RCC 7860 (cell line): ENCODE results near the gene SGSH.

ENCODE experiments used
- DNase-seq: peaks from one replicate; pipeline ENCODE4 v3.0.0-alpha.2; 2015; ENCODE audit warnings: low spot score
- FAIRE-seq: peaks from 2 replicates; lab custom pipeline; 2012; peaks lifted over from hg19 to GRCh38; lab: Jason Lieb, UNC

Gene SGSH

DNA sequence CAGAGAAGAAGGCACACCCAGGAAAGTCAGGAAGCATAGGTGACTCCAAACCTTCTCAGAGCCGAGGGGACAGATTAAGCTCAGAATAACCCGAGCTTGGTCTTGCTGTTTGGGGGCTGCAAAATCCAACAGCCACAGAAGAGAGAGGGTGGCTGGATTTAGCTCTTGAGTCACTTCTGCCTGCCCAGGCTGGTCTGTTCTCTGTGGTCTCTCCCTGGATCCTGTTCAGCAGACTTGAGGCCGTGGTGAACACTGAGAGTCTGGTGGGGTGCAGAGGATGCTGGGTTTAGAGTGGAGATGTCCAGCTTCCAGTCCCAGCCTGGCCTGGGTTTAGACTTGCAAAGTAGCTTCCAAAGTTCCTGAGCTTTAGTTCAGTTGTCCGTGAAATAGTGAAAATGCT is 8.9 kb upstream of the SGSH start:
- DNase-seq (no peak), FAIRE-seq (no peak)

DNA sequence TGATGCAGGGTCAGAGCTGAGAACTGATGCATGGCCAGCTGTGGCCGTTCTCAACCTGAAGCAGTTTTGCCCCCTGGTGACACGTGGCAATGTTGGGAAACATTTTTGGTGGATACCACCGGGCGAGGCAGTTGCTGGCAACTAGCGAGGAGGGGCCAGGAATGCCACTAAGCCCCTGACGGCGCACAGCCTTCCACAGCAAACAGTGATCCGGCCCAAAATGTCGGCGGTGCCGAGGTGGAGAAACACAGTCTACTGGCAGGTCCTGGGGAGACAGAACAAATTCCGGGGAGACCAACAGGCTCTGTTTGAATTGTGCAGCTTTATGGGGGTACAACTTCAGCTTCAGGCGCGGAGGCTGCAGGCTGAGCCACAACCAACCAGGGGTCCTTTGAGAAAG is 8.3 kb upstream of the SGSH start:
- DNase-seq (no peak), FAIRE-seq (no peak)

DNA sequence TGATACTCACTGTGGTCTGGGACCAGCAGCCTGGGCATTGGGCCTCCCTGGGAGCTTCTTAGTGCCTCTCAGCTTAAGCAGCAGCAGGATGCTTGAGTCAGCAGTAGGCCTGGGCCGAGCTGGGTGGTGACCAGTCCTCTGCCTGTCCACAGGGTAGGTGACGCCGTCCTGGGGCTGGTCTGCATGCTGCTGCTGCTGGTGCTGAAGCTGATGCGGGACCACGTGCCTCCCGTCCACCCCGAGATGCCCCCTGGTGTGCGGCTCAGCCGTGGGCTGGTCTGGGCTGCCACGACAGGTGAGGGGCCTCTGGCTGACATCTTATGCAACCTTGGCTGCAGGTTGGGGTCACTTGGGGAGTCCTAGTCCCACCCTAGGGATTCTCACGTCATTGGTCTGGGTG is 7.5 kb upstream of the SGSH start:
- FAIRE-seq, result no peak
- no peak for DNase-seq

DNA sequence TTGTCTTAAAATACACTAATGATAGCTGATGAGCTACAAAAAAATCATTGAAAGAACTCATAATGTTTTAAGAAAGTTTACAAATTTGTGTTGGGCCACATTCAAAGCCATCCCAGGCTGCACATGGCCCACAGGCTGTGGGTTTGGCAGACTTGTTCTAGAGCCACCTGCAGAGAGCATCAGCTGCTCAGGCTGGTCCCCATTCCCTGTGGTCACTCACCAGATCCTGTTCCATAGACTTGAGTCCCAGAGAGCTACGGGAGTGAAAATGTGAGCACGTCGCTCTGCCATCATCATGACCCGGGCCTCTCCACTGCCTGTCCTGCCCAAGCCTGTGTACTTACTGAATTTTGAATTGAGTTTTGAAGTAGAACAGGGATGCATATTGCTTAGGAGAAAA is 7.0 kb upstream of the SGSH start:
- DNase-seq (no peak), FAIRE-seq (no peak)

DNA sequence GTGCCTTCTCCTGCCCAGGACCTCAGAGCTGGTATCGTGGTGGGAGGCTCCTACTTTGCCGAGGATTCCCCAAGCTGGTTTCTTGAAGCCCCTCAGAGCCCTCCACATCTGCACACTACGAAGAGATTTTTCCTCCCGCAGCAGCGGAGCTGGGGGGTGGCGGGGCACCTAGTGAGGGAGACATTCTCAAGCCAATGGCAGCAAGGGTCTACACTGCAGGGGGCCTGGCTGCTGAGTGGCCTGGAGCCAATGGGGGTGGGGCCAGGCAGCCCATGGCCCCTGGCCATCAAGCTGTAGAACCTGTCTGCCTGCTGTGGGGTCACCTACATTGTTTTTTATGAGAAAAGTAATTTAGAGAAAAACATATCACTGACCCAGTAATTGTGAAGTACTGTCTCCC is 5.1 kb upstream of the SGSH start:
- FAIRE-seq, result no peak
- DNase-seq, result no peak

DNA sequence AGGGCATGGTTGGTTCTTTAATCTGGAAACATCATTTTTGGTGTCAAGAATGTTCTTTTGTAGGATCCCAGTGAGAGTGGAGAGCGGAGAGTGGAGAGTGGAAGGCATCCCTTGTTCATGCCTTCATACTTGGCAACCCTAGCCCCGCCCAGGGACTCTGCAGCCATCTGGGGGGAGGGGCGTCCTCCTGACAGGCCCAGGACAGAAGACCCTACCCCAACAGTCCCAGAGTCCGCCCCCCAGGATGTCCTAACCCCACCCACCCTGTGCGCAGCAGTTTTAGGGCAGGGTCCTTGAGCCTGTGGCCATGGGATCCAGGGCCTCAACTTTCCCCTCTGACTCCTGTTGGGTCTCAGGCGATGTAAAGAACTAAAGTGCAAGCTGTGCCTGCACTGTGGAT is 4.5 kb upstream of the SGSH start:
- DNase-seq, result no peak
- no peak for FAIRE-seq

DNA sequence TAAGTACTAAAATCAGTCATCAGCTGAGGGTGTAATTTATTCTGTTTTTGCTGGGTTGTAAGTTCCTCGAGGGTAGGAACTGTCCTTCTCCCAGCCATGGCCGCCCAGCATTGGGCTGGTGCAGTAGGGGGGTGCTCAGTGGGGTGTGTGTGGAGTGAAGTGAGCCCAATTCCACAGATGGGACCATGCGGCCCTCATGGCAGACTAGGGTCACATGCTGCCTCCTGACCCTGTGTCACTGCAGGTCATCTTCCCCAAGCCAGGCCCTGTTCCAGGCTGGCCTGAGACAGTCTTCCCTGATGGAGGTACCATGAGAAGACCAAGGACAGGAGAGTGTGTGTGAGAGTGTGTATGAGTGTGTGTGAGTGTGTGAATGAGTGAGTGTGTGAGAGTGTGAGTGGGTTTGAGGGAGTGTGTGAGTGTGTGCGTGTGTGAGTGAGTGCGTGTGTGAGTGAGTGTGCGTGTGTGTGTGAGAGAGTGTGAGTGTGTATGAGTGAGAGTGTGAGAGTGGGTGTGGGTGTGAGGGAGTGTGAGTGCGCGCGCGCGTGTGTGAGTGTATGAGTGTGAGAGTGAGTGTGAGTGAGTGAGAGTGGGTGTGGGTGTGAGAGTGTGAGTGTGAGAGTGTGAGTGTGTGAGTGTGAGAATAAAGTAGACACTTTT is 3.8 kb upstream of the SGSH start:
- no peak for FAIRE-seq
- no peak for DNase-seq

DNA sequence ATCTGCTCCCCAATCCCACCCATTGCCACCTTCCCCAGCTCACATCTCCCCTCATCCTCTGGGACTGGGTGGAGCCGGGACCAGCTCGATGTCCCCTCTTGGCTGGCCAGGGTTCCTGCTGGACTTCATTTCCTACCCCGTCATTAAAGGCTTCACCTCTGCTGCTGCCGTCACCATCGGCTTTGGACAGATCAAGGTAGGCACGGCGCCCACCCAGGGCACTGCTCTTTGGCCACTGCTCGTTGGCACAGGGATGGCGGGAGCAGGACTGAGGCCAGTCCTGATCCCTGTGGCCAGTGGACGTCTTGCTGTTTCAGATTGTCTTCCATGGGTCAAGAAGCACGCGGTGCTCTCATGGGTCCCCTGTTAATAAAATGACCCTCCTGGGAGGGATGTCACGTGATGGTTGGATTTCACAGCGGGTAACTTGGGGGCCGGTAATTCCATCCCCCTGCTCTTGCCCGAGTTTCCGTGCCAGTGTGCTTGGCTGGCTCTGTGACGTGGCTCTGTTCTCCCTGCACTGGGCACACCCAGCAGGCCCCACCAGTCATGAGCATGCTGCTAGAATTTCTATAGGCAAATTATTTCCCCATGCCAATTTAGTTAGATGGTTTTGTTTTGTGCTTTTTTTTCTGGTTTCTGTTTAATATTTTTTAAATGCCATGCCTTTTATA is 3.1 kb upstream of the SGSH start:
- DNase-seq (no peak), FAIRE-seq (no peak)

DNA sequence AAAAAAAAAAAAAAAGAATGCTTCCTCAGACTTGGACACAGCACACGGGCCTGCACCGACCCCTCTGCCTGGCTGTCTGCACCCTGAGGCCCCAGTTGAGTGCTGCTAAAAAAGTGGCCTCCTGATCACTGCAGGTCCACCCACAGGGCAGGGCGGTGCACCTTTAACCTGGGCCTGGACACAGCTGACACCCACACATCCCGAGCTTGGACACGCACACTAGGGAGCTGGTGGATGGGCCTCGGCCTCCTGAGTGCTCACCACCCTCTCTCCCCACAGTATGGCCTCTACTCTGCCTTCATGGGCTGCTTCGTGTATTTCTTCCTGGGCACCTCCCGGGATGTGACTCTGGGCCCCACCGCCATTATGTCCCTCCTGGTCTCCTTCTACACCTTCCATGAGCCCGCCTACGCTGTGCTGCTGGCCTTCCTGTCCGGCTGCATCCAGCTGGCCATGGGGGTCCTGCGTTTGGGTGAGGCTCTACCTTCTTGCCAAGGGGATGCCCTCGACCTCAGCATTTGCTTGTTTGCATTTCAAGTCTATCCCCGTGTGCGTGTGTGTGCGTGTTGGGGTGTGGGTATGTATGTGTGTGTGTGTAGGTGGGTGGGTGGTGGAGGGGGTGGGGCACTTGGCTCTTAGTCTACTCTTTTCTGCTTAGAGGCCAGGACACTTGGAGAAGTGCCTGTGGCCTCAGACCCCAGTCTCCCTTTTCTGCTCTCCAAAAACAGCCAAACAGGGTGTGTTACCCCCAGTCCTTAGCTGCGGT is 2.4 kb upstream of the SGSH start:
- no peak for DNase-seq
- no peak for FAIRE-seq

DNA sequence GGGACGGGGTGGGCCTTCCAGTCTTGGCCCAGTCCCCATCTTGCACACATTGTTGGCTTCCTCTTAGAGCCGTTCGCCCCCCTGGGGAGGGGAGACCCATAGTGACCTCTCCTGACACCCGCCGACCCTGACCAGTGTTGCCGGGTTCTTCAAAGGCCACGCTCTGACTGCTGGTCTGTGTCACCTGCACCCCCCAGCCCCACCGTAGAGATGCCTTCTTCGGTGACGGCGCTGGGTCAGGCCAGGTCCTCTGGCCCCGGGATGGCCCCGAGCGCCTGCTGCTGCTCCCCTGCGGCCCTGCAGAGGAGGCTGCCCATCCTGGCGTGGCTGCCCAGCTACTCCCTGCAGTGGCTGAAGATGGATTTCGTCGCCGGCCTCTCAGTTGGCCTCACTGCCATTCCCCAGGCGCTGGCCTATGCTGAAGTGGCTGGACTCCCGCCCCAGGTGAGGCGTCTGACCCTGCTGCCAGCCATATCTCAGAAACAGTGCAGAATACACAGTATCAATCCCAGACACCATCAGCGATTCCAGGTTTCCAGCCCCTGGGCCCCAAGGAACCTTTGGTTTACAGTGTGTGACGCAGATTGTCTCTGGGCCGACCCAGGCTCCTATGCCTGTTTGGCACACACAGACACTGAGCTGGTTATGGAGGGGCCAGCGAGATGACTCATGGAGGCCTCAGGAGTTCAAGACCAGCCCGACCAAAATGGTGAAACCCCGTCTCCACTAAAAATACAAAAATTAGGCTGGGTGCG is 1.4 kb upstream of the SGSH start:
- FAIRE-seq (no peak), DNase-seq (no peak)

DNA sequence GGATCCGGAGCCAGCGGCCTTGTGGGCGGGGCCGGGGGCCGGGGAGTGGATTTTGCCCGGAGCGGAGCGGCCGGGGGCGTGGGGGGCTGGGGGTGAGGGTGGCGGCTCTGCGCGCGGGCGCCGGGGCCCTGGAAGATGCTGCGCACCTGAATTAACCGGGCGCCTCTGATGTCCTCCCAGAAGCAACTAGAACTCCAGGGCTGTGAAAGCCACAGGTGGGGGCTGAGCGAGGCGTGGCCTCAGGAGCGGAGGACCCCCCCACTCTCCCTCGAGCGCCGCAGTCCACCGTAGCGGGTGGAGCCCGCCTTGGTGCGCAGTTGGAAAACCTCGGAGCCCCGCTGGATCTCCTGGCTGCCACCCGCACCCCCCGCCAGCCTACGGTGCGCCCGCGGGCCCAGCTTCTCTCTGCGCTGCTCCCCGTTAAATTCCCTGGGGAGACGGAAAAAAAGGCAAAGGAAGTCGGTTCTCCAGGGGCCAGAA is 643 bp upstream of the SGSH start:
- no peak for FAIRE-seq
- DNase-seq, result no peak

DNA sequence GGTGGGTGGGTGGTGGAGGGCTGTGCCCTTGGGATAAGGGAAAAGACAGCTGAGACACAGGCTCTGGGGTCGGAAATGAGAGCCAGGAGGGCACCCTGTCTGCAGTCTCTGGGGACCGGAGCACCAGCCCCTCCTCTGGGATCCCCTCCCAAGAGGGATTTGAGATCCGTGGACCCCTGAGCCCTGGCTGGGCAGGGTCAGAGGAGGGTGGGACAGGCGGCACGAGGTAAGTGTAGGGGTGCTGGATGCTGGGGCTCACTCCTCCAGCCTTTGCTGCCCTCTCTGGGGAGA is 425 bp downstream of the SGSH start:
- no peak for FAIRE-seq
- DNase-seq, result no peak

DNA sequence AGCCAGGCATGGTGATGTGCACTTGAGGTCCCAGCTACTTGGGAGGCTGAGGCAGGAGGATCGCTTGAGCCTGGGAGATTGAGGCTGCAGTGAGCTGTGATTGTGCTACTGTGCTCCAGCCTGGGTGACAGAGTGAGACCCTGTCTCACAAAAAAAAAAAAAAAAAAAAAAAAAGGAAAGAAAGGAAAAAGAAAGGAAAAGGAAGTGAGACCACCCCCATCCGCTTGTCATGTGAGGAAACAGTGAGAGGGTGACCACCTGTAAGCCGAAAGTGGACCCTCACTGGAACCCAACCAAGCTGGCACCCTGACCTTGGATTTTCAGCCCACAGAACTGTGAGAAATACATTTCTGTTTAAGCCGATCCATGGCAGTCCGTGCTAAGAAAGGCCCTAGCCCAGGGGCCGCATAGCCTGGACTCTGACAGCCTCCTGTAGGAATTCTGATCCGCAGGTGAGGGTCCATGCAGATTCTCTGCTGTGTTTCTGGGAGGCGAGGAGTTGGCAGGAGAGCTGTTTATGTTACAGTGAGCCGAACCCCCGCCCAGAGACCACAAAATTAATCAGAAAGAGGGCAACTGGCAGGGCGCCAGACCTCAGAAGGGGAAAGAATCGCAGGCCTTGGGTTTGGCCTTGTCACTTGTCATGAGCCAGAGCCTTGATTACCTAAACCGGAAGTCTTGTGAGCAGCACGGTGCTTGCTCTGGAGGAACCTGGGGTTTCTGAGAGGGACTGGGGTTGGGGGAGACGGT is 945 bp downstream of the SGSH start:
- DNase-seq, result peak; percentile 88
- FAIRE-seq, result peak; percentile 86

DNA sequence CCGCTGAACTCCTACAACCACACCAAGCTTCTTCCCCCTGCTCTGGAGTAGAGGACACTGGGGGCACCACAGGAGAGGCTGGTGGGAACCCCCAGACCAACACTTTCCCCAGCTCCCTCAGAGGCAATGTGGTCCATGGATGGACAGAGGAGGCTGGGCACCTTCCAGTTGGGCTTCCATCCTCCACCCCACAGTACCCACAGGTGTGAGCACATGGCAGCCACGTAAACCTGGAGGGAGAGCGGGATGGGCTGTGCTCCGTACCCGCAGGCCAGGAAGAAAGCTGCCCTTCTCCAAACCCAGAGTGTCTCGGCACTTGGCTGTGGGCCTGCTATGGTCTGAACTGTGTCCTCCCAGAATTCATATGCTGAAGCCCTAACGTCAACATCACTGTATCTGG is 1.7 kb downstream of the SGSH start:
- DNase-seq (no peak), FAIRE-seq (no peak)

DNA sequence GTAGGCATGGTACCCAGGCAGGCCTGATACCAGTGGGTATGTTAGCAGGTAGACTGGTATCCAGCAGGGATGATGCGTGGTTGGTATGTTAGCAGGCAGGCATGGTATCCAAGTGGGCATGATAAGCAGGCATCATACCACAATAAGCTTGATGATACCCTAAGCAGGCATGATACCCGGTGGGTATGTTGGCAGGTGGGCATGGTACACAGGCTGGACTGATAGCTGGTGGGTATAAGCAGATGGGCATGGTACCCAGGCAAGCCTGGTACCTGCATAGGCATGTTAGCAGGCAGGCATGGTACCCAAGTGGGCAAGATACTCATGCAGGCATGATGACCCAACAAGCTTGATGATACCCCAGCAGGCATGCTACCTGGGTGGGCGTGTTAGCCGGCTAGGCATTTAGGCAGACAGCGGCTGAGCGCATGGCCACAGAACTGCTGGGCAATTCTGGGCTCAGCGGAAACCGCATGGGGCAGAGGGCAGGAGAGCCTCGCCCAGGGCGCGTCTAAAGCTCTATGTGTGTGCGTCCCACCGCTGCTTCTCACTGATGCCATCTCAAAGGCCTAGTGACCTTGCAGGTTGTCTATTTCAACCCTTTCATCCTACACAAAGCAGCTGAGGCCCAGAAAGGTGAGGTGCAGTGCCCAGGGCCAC is 2.3 kb downstream of the SGSH start:
- FAIRE-seq (no peak), DNase-seq (no peak)

DNA sequence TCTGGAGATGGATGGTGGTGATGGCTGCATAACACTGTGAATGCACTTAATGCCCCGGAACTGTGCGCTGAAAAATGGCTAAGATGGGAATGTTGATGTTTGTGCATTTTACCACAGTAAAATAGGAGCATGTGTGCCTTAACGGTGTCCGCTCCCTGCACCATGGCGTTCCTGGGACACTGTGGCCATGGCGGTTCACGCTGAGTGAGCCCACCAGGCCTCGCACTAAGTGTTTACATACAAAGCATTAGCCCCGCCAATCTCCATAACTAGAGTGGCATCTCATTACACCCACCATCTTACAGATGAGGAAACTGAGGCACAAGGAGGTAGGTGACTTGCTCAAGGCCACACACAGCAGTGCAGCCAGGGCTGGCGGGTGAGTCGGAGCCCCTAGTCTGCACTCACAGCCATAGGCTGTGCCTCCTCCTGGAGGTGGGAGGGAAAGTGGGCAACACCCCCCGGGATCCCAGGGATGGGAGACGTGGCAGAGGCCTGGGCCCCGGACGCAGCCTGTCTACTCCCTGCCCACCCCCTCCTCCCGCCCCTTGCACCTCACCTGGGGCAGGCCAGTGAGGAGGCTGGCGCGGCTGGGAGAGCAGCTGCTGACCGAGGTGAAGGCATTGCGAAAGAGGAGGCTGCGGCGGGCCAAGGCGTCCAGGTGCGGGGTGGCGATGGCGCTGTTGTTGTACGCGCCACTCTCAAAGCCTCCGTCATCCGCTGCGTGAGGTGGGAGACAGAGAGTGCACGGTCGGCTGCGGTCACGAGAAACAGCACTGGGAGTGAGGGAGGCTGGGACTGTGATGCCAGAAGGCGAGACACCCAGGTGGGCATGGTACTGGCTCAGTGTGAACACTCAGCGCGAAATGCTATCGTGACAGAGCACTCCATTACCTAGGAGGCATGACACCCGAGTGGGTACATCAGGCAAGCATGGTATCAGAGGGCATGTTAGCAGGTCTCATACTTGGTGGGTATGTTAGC is 3.4 kb downstream of the SGSH start:
- no peak for FAIRE-seq
- DNase-seq, result no peak

DNA sequence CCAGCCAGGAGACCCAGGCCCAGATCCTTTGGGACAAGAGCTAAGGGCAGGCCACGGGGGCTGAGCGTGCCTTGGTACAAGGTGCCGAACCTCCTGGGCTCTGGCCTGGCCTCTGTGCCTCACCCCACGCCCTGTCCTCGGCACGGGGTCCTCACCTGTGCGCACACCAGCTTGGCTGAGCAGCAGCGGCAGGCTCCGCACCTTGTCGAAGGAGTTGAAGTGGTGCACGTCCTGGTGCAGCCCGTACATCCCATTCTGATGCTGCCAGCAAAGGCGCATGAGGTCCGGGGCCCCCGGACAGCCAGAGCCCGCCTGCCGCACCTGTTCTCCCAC is 5.3 kb downstream of the SGSH start:
- DNase-seq (no peak), FAIRE-seq (no peak)

DNA sequence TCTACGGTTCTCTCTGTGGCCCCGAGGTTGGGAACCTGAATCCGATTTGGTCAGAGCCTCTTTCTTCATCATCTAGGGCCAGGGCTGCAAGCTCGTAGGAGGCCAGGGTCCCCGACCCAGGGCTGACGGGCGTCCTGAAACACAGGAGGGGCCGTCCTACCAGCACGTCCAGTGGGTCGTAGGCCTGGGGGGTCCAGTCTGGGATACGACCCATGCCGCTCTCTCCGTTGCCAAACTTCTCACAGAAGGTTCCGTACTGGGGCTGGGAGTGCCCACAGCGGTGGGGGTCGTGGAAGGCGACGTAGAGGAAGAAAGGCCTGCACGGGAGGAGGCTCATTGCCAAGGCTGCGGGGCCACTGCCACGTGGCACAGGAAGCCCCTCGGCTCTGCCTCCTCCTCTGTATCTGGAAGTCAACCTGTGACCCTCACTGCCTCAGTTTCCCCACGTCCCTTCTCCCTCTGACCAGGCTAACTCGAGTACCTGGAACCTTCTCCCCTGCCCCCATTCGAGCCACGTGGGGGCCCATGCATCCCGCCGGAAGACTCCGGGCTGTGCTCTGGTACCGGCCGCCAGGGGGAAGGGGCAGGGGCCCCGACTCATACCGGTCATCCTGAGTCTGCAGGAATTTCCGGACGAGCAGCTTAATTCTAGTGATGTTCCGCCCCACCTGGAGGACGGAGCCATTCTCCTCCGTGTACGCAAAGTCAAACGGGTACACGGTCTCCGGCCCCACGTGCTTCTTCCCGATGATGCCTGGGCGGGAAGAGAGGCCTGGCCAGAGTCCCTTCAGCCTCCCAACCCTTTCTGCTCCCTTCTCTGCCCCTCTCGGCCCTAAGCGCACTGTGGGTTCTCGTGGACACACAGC is 5.9 kb downstream of the SGSH start:
- no peak for DNase-seq
- no peak for FAIRE-seq

DNA sequence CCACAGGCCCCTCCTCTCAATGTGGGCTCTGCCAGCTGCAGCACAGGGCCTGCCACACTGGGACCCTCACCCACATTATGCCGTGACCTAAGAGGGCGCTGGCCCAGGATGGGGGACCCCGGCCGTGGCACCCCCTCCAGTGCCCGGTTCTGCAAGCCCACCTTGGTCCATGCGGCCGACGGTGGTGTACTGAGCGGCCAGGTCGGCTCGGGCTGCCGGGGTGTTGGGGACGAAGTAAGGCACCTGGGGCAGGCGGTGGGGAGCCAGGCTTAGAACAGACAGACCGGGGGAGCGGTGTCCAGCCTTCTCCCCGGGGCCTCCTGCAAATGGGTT is 6.5 kb downstream of the SGSH start:
- DNase-seq (no peak), FAIRE-seq (no peak)
